ENCODE data around the gene ASMTL.
A peak's percentile ranks its signal among the peaks of the same experiment; 100 is the strongest.
"Not testable (repeated sequence)": the region's sequence is repeated elsewhere in the genome, so short reads cannot be mapped to it uniquely, and the experiment has no call there.

The ASMTL gene

DNA sequence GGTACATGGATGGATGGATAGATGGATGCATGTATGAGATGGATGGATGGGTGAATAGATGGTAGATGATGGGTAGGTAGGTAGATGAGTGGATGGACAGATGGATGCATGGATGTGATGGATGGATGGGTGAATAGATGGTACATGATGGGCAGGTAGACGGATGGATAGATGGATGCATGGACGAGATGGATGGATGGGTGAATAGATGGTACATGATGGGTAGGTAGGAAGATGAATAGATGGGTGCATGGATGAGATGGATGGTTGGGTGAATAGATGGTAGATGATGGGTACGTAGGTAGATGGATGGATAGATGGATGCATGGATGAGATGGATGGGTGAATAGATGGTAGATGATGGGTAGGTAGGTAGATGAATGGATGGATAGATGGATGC lies 48.8 kb downstream of the ASMTL start:
- not testable (repeated sequence) for DNase-seq (ENCODE audit: low spot score)

DNA sequence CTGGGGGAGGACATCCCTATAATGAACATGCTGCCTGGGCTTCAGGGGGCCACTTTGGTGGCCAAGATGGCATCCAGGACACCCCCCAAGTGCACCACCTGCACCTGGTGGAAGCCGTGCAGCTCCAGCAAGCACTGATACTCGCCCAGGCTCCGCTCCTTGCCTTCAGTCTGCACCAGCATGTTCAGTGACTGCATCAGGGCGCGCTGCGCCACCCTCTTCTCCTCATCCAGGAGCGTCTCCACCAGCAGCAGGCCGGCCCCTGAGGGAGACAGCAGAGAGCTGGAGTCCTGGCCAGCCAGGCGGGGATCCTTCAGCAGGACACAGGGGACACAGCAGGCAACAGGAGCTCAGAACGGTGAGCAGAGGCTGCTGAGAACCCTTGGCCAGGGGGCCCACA lies 49.5 kb downstream of the ASMTL start:
- DNase-seq (ENCODE audit: low spot score) = no peak

DNA sequence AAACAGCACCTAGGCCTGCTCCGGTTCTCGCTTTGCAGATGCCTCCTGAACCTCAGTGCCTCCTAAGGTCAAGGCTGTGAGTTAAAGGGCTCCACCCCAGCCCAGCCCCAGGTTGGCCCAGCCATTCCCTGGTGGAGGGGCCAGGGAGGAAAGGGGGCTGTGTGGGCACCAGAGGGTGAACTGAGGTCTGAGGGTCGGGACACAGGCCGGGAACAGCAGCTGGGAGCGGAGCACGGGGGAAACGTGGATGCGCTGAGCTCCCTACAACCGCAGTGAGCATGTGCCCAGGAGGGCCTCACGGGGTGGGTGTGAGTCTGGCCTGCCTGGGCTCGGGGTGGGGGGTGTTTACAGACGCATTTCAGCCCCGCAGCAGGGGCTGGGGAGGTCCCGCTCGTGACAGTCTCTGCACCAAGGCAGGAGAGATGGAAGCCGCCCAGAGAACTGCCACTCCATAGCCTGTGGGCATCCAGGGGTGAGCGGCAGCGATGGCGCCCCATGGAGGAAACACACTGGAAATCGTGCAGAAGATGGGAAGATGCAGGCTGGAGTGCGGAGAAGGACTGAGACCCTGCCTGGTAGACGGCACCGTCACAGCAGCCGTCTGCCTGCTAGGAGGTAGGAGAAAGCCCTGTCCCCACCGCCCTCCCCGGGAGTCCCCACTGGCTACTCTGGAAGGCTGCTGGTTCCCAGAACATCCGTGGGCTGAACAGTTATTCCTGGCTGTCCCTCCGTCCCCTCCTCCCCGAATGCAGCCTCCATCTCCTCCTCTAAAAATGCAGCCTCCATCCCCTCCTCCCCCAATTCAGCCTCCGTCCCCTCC lies 50.9 kb downstream of the ASMTL start:
- no peak for DNase-seq (ENCODE audit: low spot score)

DNA sequence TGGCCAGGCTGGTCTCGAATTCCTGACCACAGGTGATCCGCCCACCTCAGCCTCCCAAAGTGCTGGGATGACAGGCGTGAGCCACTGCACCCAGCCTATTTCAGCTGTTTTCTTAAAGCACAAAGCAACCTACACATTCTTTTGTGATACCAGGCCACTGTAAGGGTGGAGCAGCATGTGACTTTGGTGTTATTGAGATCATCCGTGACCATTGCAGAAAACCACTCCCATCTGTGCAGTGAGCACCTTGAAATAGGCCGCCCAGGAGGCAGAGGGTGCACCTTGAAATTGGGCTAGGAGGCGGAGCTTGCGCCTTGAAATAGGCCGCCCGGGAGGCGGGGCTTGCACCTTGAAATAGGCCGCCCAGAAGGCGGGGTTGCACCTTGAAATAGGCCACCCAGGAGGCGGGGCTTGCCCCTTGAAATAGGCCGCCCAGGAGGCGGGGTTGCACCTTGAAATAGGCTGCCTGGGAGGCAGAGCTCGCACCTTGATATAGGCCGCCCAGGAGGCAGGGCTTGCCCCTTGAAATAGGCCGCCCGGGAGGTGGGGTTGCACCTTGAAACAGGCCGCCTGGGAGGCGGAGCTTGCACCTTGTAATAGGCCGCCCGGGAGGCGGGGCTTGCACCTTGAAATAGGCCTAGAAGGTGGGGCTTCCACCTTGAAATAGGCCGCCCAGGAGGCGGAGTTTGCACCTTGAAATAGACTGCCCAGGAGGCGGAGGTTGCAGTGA lies 51.8 kb downstream of the ASMTL start:
- DNase-seq (ENCODE audit: low spot score) = peak; percentile 55

- no peak for DNase-seq (ENCODE audit: low spot score)
Observed at GRCh38 chrX:1400049-1400448, 52.7 kb downstream of the ASMTL start.

DNA sequence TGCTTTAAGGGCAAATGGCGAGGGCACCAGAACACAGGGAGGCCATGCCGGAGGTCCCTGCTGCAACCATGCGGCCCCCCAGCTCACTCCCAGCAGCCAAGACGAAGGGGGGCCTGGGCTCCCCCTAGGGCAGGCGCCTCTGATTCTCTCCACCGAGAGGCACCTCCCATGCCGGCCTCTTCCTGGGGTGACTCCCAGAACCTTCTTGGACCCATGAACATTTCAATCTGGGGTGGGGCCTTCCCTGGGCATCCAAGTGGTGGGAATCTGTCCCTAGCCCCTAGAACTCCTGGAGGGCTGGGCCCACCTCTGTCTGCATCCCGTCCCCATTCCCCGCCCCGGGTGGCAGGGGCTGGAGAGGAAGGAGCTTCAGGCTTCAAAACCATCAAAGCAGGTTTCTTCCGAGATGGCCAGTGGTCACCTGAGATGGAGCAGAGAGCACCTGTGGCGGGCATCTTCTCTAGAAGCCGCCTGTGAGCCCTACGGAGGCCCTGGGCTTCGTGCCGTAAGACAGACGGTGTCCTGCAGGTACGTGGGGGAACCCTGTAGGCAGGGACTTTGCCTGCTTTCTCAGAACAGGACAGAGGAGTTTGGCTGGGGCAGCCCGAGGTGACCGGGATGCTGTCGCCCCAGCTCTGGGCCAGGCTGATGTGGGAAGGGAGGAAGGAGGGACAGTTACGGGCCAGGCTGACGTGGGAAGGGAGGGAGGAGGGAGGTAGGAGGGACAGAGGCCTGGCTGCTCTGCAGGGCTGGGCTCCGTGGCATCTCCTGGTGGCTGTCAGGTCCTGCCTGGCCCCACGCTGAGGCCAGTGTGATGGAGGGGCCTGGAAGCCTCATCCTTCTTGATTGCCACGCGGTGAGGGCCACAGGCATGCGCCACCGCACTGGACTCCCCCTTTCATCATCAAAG lies 54.0 kb downstream of the ASMTL start:
- DNase-seq (ENCODE audit: low spot score) = no peak

- no peak for DNase-seq (ENCODE audit: low spot score)
Observed at GRCh38 chrX:1397441-1398270, 55.1 kb downstream of the ASMTL start.

DNA sequence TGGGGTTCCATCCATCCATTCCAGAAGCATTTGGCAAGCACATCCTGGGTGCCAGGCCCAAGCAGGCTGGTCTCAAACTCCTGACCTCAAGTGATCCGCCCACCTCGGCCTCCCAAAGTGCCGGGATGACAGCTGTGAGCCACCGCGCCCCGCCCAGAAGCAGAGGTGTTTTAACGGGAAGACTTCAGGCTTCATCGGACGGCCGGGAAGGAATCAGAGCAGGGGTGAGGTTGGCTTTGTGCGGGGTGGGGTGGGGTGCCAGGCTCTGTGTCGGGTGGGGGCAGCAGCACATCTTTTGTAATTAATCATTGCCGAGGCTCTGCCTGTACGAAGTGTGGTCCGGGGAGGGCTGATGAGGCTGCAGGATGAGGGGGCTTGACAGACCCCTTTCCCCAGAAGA lies 55.7 kb downstream of the ASMTL start:
- no peak for DNase-seq (ENCODE audit: low spot score)

DNA sequence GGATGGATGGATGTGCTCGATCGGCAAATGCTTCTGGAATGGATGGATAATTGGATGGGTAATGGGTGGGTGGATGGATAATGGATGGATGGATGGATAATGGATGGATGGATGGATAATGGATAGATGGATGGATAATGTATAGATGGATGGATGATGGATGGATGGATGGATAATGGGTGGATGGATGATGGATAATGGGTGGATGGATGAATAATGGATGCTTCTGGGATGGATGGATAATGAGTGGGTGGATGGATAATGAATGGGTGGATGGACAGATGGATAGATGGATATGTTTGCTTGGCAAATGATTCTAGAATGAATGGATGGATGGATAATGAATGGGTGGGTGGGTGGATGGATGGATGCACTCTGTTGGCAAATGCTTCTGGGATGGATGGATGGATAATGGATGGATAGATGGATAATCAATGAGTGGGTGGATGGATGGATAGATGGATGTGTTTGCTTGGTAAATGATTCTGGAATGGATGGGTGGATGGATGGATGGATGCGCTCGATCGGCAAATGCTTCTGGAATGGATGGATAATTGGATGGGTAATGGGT lies 57.0 kb downstream of the ASMTL start:
- no peak for DNase-seq (ENCODE audit: low spot score)

- DNase-seq (ENCODE audit: low spot score) = no peak
Observed at GRCh38 chrX:1394731-1395501, 57.8 kb downstream of the ASMTL start.

DNA sequence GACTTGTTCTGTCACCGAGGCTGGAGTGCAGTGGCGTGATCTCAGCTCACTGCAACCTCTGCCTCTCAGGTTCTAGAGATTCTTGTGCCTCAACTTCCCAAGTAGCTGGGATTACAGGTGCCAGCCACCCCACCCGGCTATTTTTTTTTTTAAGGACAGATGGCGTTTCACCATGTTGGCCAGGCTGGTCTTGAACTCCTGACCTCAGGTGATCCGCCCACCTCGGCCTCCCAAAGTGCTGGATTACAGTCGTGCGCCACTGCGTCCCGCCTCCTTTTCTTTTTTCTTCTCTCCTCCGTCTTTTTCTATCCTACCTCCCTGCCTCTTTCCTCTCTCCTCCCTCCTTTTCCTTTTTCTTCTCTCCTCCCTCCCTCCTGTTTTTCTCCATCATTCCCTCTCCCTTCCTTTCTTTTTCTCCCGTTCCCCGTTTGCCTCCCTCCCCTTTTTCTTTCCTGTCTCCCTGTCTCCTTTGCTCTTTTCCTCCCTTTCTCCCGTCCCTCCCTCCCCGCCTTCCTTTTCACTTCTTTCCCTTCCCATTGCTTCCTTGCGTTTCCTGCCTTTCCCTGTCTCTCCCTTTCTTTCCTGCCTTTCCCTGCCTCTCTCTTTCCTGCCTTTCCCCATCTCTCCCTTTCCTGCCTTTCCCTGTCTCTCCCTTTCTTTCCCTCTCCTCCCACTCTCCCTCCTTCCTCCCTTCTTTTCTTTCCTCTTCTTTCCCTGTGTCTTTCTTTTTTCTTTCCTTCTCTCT lies 58.7 kb downstream of the ASMTL start:
- no peak for DNase-seq (ENCODE audit: low spot score)

- DNase-seq (ENCODE audit: low spot score) = peak; percentile 55
Observed at GRCh38 chrX:1392376-1393068, 60.2 kb downstream of the ASMTL start.

- DNase-seq (ENCODE audit: low spot score) = peak; percentile 97
Observed at GRCh38 chrX:1391707-1392375, 60.9 kb downstream of the ASMTL start, which contains the start of gene SLC25A6. TSS of gene SLC25A6 (minus strand) at chrX:1392113. CDS start at chrX:1392009, 104 bp downstream.

DNA sequence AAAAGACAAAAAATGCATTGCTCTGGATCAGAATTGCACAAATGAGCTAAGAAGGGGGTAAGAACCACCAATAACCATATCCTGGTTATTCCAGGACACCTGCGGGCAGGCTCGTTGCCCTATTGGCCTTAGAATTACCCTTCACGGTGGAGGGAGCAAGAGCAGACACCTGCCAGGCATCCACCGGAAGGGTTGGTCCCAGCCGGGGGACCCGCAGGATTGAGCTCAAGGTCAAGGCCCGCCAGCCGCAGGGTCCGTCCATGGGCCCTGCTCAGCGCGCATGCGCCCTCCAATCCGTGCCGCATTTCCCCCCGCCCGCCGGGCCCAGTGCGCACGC lies 61.4 kb downstream of the ASMTL start:
- DNase-seq (ENCODE audit: low spot score) = peak; percentile 90

GRCh38 chrX:1390621-1391369 lies 61.9 kb downstream of the ASMTL start:
- DNase-seq (ENCODE audit: low spot score) = no peak

DNA sequence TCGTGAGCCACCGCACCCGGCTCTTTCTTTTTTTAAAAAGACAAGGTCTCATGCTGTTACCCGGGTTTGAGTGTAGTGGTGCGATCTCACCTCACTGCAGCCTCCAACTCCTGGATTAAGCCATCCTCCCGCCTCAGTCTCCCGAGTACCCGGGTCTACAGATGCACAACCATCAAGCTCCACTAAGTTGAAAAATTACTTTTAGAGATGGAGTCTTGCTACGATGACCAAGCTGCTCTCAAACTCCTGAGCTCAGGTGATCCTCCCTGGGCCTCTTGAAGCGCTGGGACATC lies 62.8 kb downstream of the ASMTL start:
- DNase-seq (ENCODE audit: low spot score) = no peak

- no peak for DNase-seq (ENCODE audit: low spot score)
Observed at GRCh38 chrX:1389181-1389992, 63.3 kb downstream of the ASMTL start.

Measured in iPS-NIHi11 (cell line).